DND-41 (cell line): ENCODE measurements around the gene TXNRD1.
"Not testable (repeated sequence)": the region's sequence is repeated elsewhere in the genome, so short reads cannot be mapped to it uniquely, and the experiment has no call there.

Experiments used
- EZH2 ChIP-seq: IDR thresholded peaks from 3 replicates; pipeline ENCODE4 v1.6.1; 2012; ENCODE audit warnings: borderline replicate concordance, low read depth, mild to moderate bottlenecking, moderate library complexity, low read length, inconsistent platforms; ENCODE audit not compliant: severe bottlenecking
- TF ChIP-seq, protein P1 (sequence below): IDR thresholded peaks from 2 replicates; pipeline ENCODE4 v1.5.1; 2012; ENCODE audit warnings: borderline replicate concordance, low read length, moderate library complexity, mild to moderate bottlenecking; ENCODE audit not compliant: poor library complexity, severe bottlenecking; ENCODE audit errors: extremely low read depth

DNA sequence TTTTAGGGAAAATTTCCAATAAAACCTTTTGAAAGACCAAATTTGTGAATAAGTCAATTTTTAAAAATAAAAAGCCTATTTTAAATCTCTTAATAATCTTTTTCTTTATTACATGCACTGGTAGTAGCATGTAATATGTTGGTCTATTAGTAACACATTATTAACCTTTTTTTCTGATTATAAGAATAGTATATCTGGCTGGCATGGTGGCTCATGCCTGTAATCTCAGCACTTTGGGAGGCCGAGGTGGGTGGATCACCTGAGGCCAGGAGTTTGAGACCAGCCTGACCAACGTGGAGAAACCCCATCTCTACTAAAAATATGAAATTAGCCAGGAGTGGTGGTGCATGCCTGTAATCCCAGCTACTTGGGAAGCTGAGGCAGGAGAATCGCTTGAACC lies 116.7 kb downstream of the TXNRD1 start:
- not testable (repeated sequence) for TF ChIP-seq EZH2
- TF ChIP-seq, protein P1, sequence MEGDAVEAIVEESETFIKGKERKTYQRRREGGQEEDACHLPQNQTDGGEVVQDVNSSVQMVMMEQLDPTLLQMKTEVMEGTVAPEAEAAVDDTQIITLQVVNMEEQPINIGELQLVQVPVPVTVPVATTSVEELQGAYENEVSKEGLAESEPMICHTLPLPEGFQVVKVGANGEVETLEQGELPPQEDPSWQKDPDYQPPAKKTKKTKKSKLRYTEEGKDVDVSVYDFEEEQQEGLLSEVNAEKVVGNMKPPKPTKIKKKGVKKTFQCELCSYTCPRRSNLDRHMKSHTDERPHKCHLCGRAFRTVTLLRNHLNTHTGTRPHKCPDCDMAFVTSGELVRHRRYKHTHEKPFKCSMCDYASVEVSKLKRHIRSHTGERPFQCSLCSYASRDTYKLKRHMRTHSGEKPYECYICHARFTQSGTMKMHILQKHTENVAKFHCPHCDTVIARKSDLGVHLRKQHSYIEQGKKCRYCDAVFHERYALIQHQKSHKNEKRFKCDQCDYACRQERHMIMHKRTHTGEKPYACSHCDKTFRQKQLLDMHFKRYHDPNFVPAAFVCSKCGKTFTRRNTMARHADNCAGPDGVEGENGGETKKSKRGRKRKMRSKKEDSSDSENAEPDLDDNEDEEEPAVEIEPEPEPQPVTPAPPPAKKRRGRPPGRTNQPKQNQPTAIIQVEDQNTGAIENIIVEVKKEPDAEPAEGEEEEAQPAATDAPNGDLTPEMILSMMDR, result not testable (repeated sequence)
